NK-92 (cell line): ENCODE measurements around the gene DCUN1D2.
"Not testable (repeated sequence)": the region's sequence is repeated elsewhere in the genome, so short reads cannot be mapped to it uniquely, and the experiment has no call there.

Source experiments
- DNase-seq: peaks from one replicate; lab custom pipeline; 2025; ENCODE audit not compliant: unreplicated experiment; lab: John Stamatoyannopoulos, UW

The DCUN1D2 gene

GRCh38 chr13:113491982-113492381, 1.5 kb upstream of the DCUN1D2 start:
- no peak for DNase-seq

- no peak for DNase-seq
These were observed 940 bp upstream of the DCUN1D2 start for GRCh38 chr13:113491418-113491883.

- no peak for DNase-seq
These were observed 689 bp downstream of the DCUN1D2 start for GRCh38 chr13:113489549-113490495.

- DNase-seq: no peak
These were observed 1.4 kb downstream of the DCUN1D2 start for GRCh38 chr13:113489171-113489548.

- no peak for DNase-seq
These were observed 2.2 kb downstream of the DCUN1D2 start for GRCh38 chr13:113488283-113488682.

GRCh38 chr13:113486698-113487097, 3.8 kb downstream of the DCUN1D2 start:
- DNase-seq: no peak

GRCh38 chr13:113485545-113485944, 5.0 kb downstream of the DCUN1D2 start:
- no peak for DNase-seq

- DNase-seq: no peak
These were observed 6.8 kb downstream of the DCUN1D2 start for GRCh38 chr13:113483504-113484293.

GRCh38 chr13:113483081-113483480, 7.4 kb downstream of the DCUN1D2 start:
- DNase-seq: no peak

GRCh38 chr13:113479179-113479578, 11.3 kb downstream of the DCUN1D2 start:
- no peak for DNase-seq

- DNase-seq: no peak
These were observed 12.8 kb downstream of the DCUN1D2 start for GRCh38 chr13:113477724-113478123.

- DNase-seq: no peak
These were observed 13.7 kb downstream of the DCUN1D2 start for GRCh38 chr13:113476811-113477210.

GRCh38 chr13:113475911-113476310, 14.6 kb downstream of the DCUN1D2 start:
- DNase-seq: no peak

GRCh38 chr13:113475280-113475679, 15.2 kb downstream of the DCUN1D2 start:
- DNase-seq: no peak

GRCh38 chr13:113474179-113474578, 16.3 kb downstream of the DCUN1D2 start:
- no peak for DNase-seq

GRCh38 chr13:113472355-113473025, 18.0 kb downstream of the DCUN1D2 start:
- no peak for DNase-seq

GRCh38 chr13:113471844-113472243, 18.7 kb downstream of the DCUN1D2 start:
- DNase-seq: no peak

GRCh38 chr13:113470635-113471163, 19.8 kb downstream of the DCUN1D2 start:
- not testable (repeated sequence) for DNase-seq

GRCh38 chr13:113470073-113470472, 20.4 kb downstream of the DCUN1D2 start:
- no peak for DNase-seq

- no peak for DNase-seq
These were observed 20.9 kb downstream of the DCUN1D2 start for GRCh38 chr13:113469582-113469981.
